HEK293T (cell line): ENCODE measurements around the gene PON3.

Experiments
- CTCF ChIA-PET: fragments of 350-600 bp; formaldehyde crosslinking; extraction: SDS; loops from one replicate; lab custom pipeline; 2021; ENCODE audit warnings: antibody characterized with exemption, inconsistent platforms; lab: Yijun Ruan, JAX
- POLR2A ChIA-PET: fragments of 350-600 bp; formaldehyde crosslinking; extraction: SDS; loops from one replicate; lab custom pipeline; 2020; ENCODE audit warnings: antibody characterized with exemption, inconsistent platforms; lab: Yijun Ruan, JAX
- DNase-seq: peaks from one replicate; pipeline ENCODE4 v3.0.0; 2012; ENCODE audit warnings: mixed read lengths; ENCODE audit errors: extremely low spot score
- ARNT ChIP-seq: fragments of 450-650 bp; IDR thresholded peaks from 2 replicates; pipeline ENCODE4 v1.6.1; 2017; ENCODE audit warnings: mild to moderate bottlenecking
- BHLHE40 ChIP-seq: fragments of 450-650 bp; IDR thresholded peaks from 2 replicates; pipeline ENCODE4 v1.6.1; 2016; ENCODE audit warnings: mild to moderate bottlenecking, moderate library complexity, borderline replicate concordance
- CTBP1 ChIP-seq: fragments of 450-650 bp; IDR thresholded peaks from 2 replicates; pipeline ENCODE4 v1.6.1; 2016; ENCODE audit warnings: borderline replicate concordance
- ELF4 ChIP-seq: fragments of 450-650 bp; IDR thresholded peaks from 2 replicates; pipeline ENCODE4 v1.6.1; 2017; ENCODE audit warnings: antibody characterized with exemption
- FOXA1 ChIP-seq: fragments of 450-650 bp; IDR thresholded peaks from 2 replicates; pipeline ENCODE4 v1.6.1; 2016; ENCODE audit warnings: mild to moderate bottlenecking
- FOXK2 ChIP-seq: fragments of 450-650 bp; IDR thresholded peaks from 2 replicates; pipeline ENCODE4 v1.6.1; 2016; ENCODE audit warnings: mild to moderate bottlenecking
- FOXM1 ChIP-seq: fragments of 450-650 bp; IDR thresholded peaks from 2 replicates; pipeline ENCODE4 v1.6.1; 2017; ENCODE audit warnings: mild to moderate bottlenecking, borderline replicate concordance
- HDGF ChIP-seq: fragments of 450-650 bp; IDR thresholded peaks from 2 replicates; pipeline ENCODE4 v1.6.1; 2017; ENCODE audit warnings: antibody characterized with exemption, borderline replicate concordance
- L3MBTL2 ChIP-seq: fragments of 450-650 bp; conservative IDR thresholded peaks from 2 replicates; pipeline ENCODE4 v1.6.1; 2016; ENCODE audit warnings: mild to moderate bottlenecking
- LEF1 ChIP-seq: fragments of 450-650 bp; IDR thresholded peaks from 2 replicates; pipeline ENCODE4 v1.6.1; 2017; ENCODE audit warnings: mild to moderate bottlenecking, borderline replicate concordance
- NFRKB ChIP-seq: fragments of 450-650 bp; IDR thresholded peaks from 2 replicates; pipeline ENCODE4 v1.6.1; 2016; ENCODE audit warnings: mild to moderate bottlenecking, moderate library complexity
- SP1 ChIP-seq: fragments of 450-650 bp; IDR thresholded peaks from 2 replicates; pipeline ENCODE4 v1.6.1; 2017
- SUZ12 ChIP-seq: fragments of 450-650 bp; IDR thresholded peaks from 2 replicates; pipeline ENCODE4 v1.6.1; 2016; ENCODE audit warnings: mild to moderate bottlenecking
- TARDBP ChIP-seq: fragments of 450-650 bp; IDR thresholded peaks from 2 replicates; pipeline ENCODE4 v1.6.1; 2016
- ZNF384 ChIP-seq: fragments of 450-650 bp; IDR thresholded peaks from 2 replicates; pipeline ENCODE4 v1.6.1; 2016
- TF ChIP-seq, protein P1 (sequence below): fragments of 450-650 bp; IDR thresholded peaks from 2 replicates; pipeline ENCODE4 v1.6.1; 2016

The PON3 gene

GRCh38 chr7:95376632-95377400 lies 19.4 kb downstream of the PON3 start:
- ChIA-PET POLR2A (no interaction called here), CTCF (no interaction called here)
- TF ChIP-seq NFRKB (no peak), ARNT (no peak), LEF1 (no peak), FOXM1 (no peak), FOXK2 (no peak)
- no peak for DNase-seq

DNA sequence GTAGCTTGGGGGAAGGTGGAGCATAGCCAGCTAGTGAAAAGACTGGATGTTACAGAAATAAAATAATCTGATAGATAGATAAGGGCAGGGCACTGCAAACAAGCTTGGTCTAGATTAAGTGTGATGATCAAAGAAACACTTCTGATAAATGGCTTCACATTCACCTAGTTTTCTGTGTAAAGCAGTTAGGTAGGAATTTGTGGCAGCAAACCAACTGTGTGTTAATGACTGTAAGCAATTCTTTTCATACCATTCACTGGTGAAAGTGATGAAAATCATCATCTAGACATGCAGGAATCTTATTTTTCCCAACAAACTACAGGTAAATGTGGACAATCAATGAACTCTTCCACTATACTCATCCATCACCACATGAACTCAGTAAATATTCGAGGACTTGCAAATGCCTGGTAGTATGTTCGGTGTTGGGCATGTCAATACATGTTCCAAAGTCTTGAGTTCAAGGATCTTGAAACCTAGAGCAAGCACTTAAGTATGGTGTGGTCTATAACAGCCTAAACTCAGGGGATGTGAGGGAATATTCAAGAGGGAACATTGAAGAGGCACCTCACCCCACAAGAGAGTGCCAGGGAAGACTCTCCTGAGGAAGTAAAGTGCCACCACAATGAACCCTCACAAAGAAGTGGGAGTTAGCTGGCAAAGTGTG lies 20.5 kb downstream of the PON3 start:
- TF ChIP-seq SUZ12: no peak
- TF ChIP-seq SP1: no peak
- TF ChIP-seq CTBP1: no peak
- no peak for TF ChIP-seq HDGF
- TF ChIP-seq FOXK2: no peak
- no peak for TF ChIP-seq FOXM1
- TF ChIP-seq, protein P1, sequence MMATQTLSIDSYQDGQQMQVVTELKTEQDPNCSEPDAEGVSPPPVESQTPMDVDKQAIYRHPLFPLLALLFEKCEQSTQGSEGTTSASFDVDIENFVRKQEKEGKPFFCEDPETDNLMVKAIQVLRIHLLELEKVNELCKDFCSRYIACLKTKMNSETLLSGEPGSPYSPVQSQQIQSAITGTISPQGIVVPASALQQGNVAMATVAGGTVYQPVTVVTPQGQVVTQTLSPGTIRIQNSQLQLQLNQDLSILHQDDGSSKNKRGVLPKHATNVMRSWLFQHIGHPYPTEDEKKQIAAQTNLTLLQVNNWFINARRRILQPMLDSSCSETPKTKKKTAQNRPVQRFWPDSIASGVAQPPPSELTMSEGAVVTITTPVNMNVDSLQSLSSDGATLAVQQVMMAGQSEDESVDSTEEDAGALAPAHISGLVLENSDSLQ: no peak
- ChIA-PET CTCF (no interaction called here), POLR2A (no interaction called here)
- no peak for DNase-seq

GRCh38 chr7:95373323-95373722 lies 22.9 kb downstream of the PON3 start:
- ChIA-PET CTCF (no interaction called here), POLR2A (no interaction called here)
- no peak for DNase-seq
- TF ChIP-seq ELF4 (no peak), LEF1 (no peak), SP1 (no peak)

DNA sequence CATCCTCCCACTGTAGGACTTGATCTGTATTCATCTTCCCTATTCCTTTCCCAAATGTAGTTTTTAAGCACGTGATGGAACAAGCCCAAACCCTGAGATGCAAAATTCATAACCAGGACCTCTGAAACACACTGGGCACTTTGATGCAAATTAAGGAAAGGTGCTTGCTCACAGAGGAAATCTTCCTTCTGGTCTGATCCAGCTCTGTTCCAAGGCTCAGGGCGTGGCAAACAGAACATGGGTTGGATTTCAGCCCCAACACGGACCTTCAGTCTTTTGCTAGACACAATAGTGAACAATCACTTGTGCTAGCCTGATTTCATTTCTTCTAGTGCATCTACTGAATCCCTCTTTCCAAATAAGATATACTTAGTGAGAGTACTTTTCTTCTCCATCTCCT lies 27.9 kb downstream of the PON3 start:
- POLR2A ChIA-PET: no interaction called here
- CTCF ChIA-PET: no interaction called here
- DNase-seq: no peak
- TF ChIP-seq NFRKB: no peak
- no peak for TF ChIP-seq HDGF
- no peak for TF ChIP-seq CTBP1
- no peak for TF ChIP-seq TARDBP
- TF ChIP-seq, protein P1: no peak
- TF ChIP-seq ARNT: no peak
- no peak for TF ChIP-seq ZNF384
- TF ChIP-seq LEF1: no peak
- no peak for TF ChIP-seq FOXM1
- TF ChIP-seq FOXA1: no peak
- TF ChIP-seq ELF4: no peak

- POLR2A ChIA-PET: no interaction called here
- CTCF ChIA-PET: no interaction called here
- TF ChIP-seq BHLHE40: no peak
- no peak for TF ChIP-seq ARNT
- no peak for TF ChIP-seq ELF4
- no peak for TF ChIP-seq FOXM1
- TF ChIP-seq L3MBTL2: no peak
- TF ChIP-seq SP1: no peak
- TF ChIP-seq CTBP1: no peak
- TF ChIP-seq ZNF384: no peak
- TF ChIP-seq FOXK2: no peak
- TF ChIP-seq, protein P1: no peak
- TF ChIP-seq SUZ12: no peak
- no peak for DNase-seq
Measured at GRCh38 chr7:95367606-95368005, 28.6 kb downstream of the PON3 start.

DNA sequence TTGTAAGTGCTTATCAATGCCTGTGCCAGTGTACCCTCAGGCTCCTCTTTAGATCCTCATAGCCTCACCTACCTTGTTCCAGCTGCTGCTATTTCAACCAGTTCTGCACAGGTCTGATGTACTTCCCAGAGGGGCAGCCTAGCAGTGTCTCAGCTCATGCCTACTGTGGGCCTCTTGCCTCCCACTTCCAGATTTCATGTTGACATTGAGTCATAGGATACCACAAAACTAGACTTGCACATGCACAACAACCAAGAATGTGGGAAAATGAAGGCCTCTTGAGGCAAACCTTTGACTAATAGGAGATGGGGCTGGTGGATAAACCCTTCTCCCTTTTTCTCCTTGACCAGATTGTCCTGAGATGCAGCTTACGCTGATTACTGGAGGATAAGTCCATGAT lies 31.0 kb downstream of the PON3 start:
- DNase-seq: no peak
- TF ChIP-seq FOXM1: no peak
- no peak for TF ChIP-seq NFRKB
- TF ChIP-seq LEF1: no peak
- no peak for TF ChIP-seq ZNF384
- TF ChIP-seq ELF4: no peak
- TF ChIP-seq SUZ12: no peak
- no peak for TF ChIP-seq FOXK2
- TF ChIP-seq SP1: no peak
- TF ChIP-seq L3MBTL2: no peak
- TF ChIP-seq TARDBP: no peak
- no peak for TF ChIP-seq FOXA1
- no peak for TF ChIP-seq CTBP1
- no peak for TF ChIP-seq BHLHE40
- TF ChIP-seq ARNT: no peak
- no peak for TF ChIP-seq HDGF
- TF ChIP-seq, protein P1: no peak
- ChIA-PET CTCF (no interaction called here), POLR2A (no interaction called here)
